ENCODE measurements around the gene ITGB3.

Gene ITGB3

DNA sequence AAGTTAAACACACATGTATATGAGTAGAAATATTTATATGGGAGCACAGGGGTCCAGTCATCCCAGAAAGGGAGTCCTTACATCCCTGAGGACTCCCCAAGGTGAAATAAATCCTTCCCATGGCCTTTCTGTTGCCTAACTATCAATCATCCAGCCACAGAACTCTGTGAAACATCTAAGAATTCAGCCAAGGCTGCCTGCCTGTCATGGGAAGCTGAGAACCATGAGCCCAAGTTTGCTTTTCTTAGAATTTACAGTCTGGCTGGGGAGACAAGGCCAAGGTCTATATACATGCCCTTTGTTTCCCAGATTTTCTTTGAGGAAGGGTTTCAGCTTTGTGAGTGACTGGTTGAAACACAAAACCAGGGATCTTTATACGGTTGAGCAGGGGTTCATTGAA is 28.7 kb upstream of the ITGB3 start:
- no peak for TF ChIP-seq CTCF (IDR thresholded peaks at IDR 0.05; ENCODE audit: borderline replicate concordance, insufficient read depth, low read depth, low read length)
- H3K4me3 ChIP-seq (ENCODE audit: low read depth, low read length): no peak overlapping the region

GRCh38 chr17:47225436-47225858 is 28.2 kb upstream of the ITGB3 start:
- no peak overlapping the region for H3K4me3 ChIP-seq (ENCODE audit: low read depth, low read length)
- TF ChIP-seq CTCF (IDR thresholded peaks at IDR 0.05; ENCODE audit: borderline replicate concordance, insufficient read depth, low read depth, low read length): no peak

DNA sequence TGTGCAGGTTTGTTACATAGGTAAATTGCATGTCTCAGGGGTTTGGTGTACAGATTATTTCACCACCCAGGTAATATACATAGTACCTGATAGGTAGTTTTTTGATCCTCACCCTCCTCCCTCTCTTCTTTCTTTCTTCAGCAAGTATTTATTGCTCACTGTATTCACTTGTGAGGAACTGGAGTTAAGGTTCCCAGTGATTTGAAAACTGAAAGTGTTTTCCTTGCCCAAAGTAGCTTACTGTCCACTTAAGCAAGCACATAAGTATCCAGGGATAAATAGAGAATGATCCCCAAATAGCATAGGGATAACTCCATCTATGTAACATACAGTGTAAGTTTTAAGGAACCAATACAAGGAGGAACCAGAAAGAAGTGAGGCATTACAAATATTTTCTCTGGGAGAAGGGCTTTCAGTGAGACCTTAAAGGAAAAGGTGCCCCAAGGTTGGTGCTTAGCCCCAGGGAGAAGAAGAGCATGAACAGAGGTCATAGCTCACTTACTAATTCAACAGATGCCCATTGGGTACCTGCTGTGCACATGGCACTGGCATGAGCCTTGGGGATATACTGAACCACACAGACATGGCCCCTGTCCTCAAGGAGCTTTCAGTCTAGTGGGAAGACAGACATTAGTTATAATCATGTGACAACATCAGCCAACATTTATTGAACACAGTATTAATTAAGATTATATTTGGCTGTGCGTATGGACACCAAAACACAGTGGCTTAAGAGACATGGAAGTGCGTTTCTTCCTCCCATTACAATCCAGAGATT is 27.5 kb upstream of the ITGB3 start:
- TF ChIP-seq CTCF (IDR thresholded peaks at IDR 0.05; ENCODE audit: borderline replicate concordance, insufficient read depth, low read depth, low read length): no peak
- no peak overlapping the region for H3K4me3 ChIP-seq (ENCODE audit: low read depth, low read length)

DNA sequence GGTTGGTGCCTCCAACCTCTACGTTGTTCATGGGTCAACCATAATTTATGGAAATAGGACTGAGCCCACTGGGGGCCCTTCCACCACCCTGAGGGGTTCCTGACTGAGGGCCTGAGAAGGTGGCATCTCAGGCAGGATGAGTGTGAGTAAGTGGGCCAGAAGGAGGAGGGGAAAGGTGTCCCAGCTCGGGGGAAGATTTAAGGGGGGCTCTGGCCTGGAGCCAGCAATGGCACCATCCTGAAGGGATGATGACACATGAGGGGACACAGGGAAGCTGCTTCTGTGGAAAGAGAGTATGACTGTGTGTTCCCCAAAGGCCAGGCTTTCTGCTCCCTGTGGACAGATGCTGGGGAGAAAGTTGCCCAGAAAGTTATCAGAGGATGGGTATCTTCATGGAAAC is 25.8 kb upstream of the ITGB3 start:
- no peak overlapping the region for H3K4me3 ChIP-seq (ENCODE audit: low read depth, low read length)
- TF ChIP-seq CTCF (IDR thresholded peaks at IDR 0.05; ENCODE audit: borderline replicate concordance, insufficient read depth, low read depth, low read length): no peak

DNA sequence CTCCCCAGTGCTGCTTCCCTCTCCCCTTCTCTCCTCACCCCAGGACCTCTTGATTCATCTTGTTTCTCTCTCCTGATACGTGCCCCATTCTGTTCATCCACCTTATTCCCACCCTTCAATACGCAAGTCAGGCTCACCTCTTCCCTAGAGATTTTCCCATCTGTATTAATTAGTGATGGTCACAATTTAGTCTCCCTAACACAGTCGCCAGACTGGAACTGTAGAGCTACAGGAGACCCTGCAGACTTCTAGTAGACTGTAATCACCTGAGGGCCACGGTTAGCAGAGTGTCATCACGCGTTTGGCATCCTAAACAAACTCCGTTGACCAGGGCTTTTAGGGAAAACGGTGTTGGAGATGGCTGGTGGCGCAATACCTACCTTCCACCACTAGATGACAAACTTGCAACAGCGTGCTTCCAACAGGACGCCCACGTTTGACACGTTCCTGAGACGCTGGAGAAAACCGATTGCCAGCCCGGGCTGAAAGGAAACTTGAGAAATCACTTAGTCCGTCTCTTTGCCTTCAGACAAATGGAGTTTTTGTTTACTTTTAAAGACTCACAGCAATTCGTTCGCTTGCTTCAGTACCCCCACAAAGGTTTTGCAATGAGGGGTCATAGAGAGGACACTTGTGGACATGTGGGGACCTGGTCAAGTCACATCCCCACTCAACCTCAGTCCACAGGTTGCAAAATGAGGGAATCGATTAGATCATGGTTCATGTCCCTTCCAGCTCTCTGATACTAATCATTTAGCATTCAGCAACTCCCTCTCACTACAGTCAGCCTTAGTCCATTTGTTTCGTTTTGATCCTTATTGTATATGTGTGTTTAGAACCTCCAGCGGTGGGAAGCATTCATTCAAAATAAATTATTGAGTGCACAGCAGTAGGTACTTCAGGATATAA is 23.8 kb upstream of the ITGB3 start:
- H3K4me3 ChIP-seq (ENCODE audit: low read depth, low read length): peak overlapping the region; percentile 5
- peak; percentile 99 for TF ChIP-seq CTCF (IDR thresholded peaks at IDR 0.05; ENCODE audit: borderline replicate concordance, insufficient read depth, low read depth, low read length)

DNA sequence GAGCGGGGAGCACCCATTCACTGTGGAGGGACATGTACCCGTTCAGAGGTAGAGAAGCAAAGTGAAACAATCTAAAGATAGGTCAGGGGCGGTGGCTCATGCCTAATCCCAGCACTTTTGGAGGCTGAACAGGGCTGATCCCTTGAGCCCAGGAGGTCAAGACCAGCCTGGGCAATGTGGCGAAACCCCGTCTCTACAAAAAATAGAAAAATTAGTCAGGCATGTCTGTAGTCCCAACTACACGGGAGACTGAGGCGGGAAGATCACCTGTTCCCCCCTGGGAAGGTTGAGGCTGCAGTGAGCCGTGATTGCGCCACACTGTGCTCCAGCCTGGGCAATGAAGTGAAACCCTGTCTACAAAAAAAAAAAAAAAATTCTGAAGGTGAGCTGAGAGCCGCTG is 22.8 kb upstream of the ITGB3 start:
- H3K4me3 ChIP-seq (ENCODE audit: low read depth, low read length): peak overlapping the region; percentile 27
- TF ChIP-seq CTCF (IDR thresholded peaks at IDR 0.05; ENCODE audit: borderline replicate concordance, insufficient read depth, low read depth, low read length): no peak
